Liver (tissue), 9 donors: ENCODE data around the gene ALDH1L1. TPM values are rescaled to one million over a fixed set of nuclear protein-coding genes. Genes with fewer than 3 reads are reported as not detected.

Experiments
- DNase-seq: peaks from one replicate; pipeline ENCODE4 v3.0.0-alpha.2; 2017; ENCODE audit warnings: low spot score
- H3K27ac ChIP-seq, 2 donors: one replicate each; pipeline ENCODE4 v1.7.0; 2013; ENCODE audit warnings: inconsistent platforms in 2 of 2, low read length in 2 of 2, control low read depth in 1 of 2, low read depth in 1 of 2, mild to moderate bottlenecking in 1 of 2
- H3K27me3 ChIP-seq, 4 donors: one replicate each; pipeline versions ENCODE4 v1.6.1 to v1.7.0; 2013; ENCODE audit warnings: low read length in 3 of 4, inconsistent platforms in 1 of 4, mild to moderate bottlenecking in 1 of 4, moderate library complexity in 1 of 4; ENCODE audit not compliant: control insufficient read depth in 4 of 4, insufficient read depth in 4 of 4
- H3K36me3 ChIP-seq, 4 donors: one replicate each; pipeline versions ENCODE4 v1.6.1 to v1.7.0; 2013; ENCODE audit warnings: low read length in 3 of 4, mild to moderate bottlenecking in 3 of 4, low read depth in 1 of 4, moderate library complexity in 1 of 4; ENCODE audit not compliant: control insufficient read depth in 4 of 4, insufficient read depth in 3 of 4
- H3K4me1 ChIP-seq, 4 donors: one replicate each; pipeline versions ENCODE4 v1.6.1 to v1.7.0; 2013; ENCODE audit warnings: low read length in 3 of 4, mild to moderate bottlenecking in 3 of 4, moderate library complexity in 1 of 4; ENCODE audit not compliant: control insufficient read depth in 4 of 4, insufficient read depth in 4 of 4
- H3K4me3 ChIP-seq, 3 donors: one replicate each; pipeline versions ENCODE4 v1.6.1 to v1.7.0; 2013; ENCODE audit warnings: low read length in 3 of 3, control low read depth in 1 of 3, low read depth in 1 of 3, mild to moderate bottlenecking in 1 of 3
- H3K9ac ChIP-seq, 2 donors: one replicate each; pipeline ENCODE4 v1.7.0; 2013; ENCODE audit warnings: low read length in 2 of 2, mild to moderate bottlenecking in 2 of 2, moderate library complexity in 2 of 2, control low read depth in 1 of 2, low read depth in 1 of 2
- H3K9me3 ChIP-seq, 4 donors: one replicate each; pipeline versions ENCODE4 v1.6.1 to v1.7.0; 2013; ENCODE audit warnings: low read length in 3 of 4; ENCODE audit not compliant: control insufficient read depth in 4 of 4
- ATF3 ChIP-seq: IDR thresholded peaks from 2 replicates; pipeline ENCODE4 v1.6.1; 2016; ENCODE audit warnings: antibody characterized with exemption
- EGR1 ChIP-seq, 2 donors: IDR thresholded peaks; 2 replicates each; pipeline ENCODE4 v1.6.1; 2016 to 2018; ENCODE audit warnings: antibody characterized with exemption in 2 of 2, low read depth in 2 of 2
- FOXA1 ChIP-seq: IDR thresholded peaks from 2 replicates; pipeline ENCODE4 v1.6.1; 2016; ENCODE audit warnings: antibody characterized with exemption
- FOXA2 ChIP-seq: IDR thresholded peaks from 2 replicates; pipeline ENCODE4 v1.6.1; 2016; ENCODE audit warnings: antibody characterized with exemption
- GABPA ChIP-seq, 2 donors: IDR thresholded peaks in 1 of 2; conservative IDR thresholded peaks in 1 of 2; 2 replicates each; pipeline ENCODE4 v1.6.1; 2016; ENCODE audit warnings: antibody characterized with exemption in 2 of 2, mild to moderate bottlenecking in 1 of 2, moderate library complexity in 1 of 2
- HNF4A ChIP-seq, 2 donors: conservative IDR thresholded peaks; 2 replicates each; pipeline ENCODE4 v1.6.1; 2016; ENCODE audit warnings: antibody characterized with exemption in 2 of 2, mild to moderate bottlenecking in 2 of 2
- HNF4G ChIP-seq: IDR thresholded peaks from 2 replicates; pipeline ENCODE4 v1.6.1; 2016; ENCODE audit warnings: antibody characterized with exemption
- JUND ChIP-seq, 2 donors: IDR thresholded peaks; 2 replicates each; pipeline ENCODE4 v1.6.1; 2016; ENCODE audit warnings: antibody characterized with exemption in 2 of 2
- MAX ChIP-seq: IDR thresholded peaks from 2 replicates; pipeline ENCODE4 v1.6.1; 2016; ENCODE audit warnings: antibody characterized with exemption
- NR2F2 ChIP-seq: IDR thresholded peaks from 2 replicates; pipeline ENCODE4 v1.6.1; 2016; ENCODE audit warnings: antibody characterized with exemption
- RAD21 ChIP-seq, 2 donors: IDR thresholded peaks; 2 replicates each; pipeline ENCODE4 v1.6.1; 2016; ENCODE audit warnings: antibody characterized with exemption in 2 of 2, mild to moderate bottlenecking in 2 of 2
- REST ChIP-seq: IDR thresholded peaks from 2 replicates; pipeline ENCODE4 v1.6.1; 2016; ENCODE audit warnings: antibody characterized with exemption, mild to moderate bottlenecking
- RXRA ChIP-seq, 2 donors: IDR thresholded peaks; 2 replicates each; pipeline ENCODE4 v1.6.1; 2017 to 2018; ENCODE audit warnings: antibody characterized with exemption in 2 of 2, mild to moderate bottlenecking in 1 of 2
- SP1 ChIP-seq: IDR thresholded peaks from 2 replicates; pipeline ENCODE4 v1.6.1; 2018; ENCODE audit warnings: antibody characterized with exemption, mild to moderate bottlenecking
- TAF1 ChIP-seq: conservative IDR thresholded peaks from 2 replicates; pipeline ENCODE4 v1.6.1; 2016; ENCODE audit warnings: antibody characterized with exemption, mild to moderate bottlenecking
- YY1 ChIP-seq: IDR thresholded peaks from 2 replicates; pipeline ENCODE4 v1.6.1; 2016; ENCODE audit warnings: antibody characterized with exemption, mild to moderate bottlenecking
- WGBS: extraction: QIAGEN DNeasy Blood & Tissue Kit; methylation state at CpG from one replicate; pipeline ENCODE4 v1.1.7; 2013; 5-methylcytosine and 5-hydroxymethylcytosine counted together
- polyA plus RNA-seq, 2 donors: library from polyadenylated mRNA; stranded (reverse) in 1 of 2; unstranded in 1 of 2; fragments of 200-250 nt in 1 of 2; fragments of >200 nt in 1 of 2; fragmentation: Nextera tagmentation in 1 of 2; extraction: Ambion mirVana in 1 of 2; gene quantifications; one replicate each; pipeline versions ENCODE4 v1.2.1 to v1.2.3, GENCODE V29; 2013 to 2015
- total RNA-seq, 2 donors: library from RNA; depleted of rRNA; stranded (reverse); fragments of >200 nt; gene quantifications; one replicate each; pipeline ENCODE4 v1.2.3, GENCODE V29; 2014
- TF ChIP-seq, protein P1 (sequence below): fragments of 150-350 bp; IDR thresholded peaks from 2 replicates; pipeline ENCODE4 v1.5.1; 2017; ENCODE audit warnings: improper control_type of control experiment, low read depth, low read length; ENCODE audit not compliant: missing input control
- TF ChIP-seq, protein P2 (sequence below): IDR thresholded peaks from 2 replicates; pipeline ENCODE4 v1.6.1; 2016; ENCODE audit warnings: antibody characterized with exemption
- donor health status: healthy.
- donor health status: healthy.
- donor health status: healthy.
- donor health status: healthy.
- donor health status: healthy.

Gene ALDH1L1
- total and polyA plus RNA-seq, 4 donors, result 46.7 to 234 (median 147) TPM

DNA sequence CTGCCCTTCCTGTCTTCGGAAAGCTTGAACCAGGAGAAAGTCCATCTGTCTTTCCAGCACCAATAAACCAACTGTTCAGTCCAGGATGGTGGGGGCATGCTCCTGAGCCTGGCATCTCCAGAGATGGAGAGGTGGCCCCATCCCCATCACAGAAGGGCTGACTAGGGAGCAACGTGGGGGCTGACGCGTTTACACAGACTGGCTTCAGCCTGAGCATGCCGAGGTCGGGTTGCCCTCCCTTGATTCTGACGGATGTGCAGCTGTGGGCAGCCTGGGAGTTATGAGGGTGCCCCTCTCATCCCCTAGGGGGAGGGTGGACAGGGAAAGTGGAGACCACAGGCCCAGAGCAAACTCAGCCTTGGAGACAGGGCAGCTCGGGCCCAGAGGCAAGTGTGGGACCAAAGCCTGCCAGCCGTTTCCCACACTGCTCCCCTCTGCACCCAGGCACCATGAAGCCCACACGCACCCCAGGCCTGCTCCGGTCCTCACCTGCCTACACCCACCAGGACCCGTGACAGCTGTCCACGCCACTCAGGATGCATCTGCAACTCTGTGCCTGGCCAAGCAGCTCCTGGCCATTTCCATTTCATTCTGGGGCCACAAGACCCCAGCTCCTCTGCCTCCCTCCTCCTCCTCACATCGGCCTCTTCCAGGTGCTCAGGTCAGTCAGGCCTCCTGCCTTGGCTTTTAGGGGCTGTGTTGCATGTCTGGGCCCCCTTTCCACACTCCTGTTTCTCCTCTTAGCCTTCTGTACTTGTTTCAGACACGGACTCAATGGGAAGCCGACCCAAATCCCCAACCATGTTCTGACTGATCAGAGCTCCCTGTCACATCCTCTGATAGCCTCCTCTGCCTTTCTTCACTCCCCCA lies 48.3 kb downstream of the ALDH1L1 start:
- Histone ChIP-seq H3K36me3 (peaks cover 17 to 73% (median 49%) of the 10 kb centered on the region in 4 donors), H3K9ac (no peak overlapping the region), H3K27ac (no peak overlapping the region), H3K9me3 (no peaks in the 10 kb centered on the region), H3K4me1 (peaks cover 0 to 4% (median 0%) of the 10 kb centered on the region in 4 donors), H3K4me3 (no peak overlapping the region), H3K27me3 (no peaks in the 10 kb centered on the region)
- WGBS, result 75% methylated on average over 16 of the region's 16 CpGs
- peak; percentile 30 for DNase-seq
- no peak for TF ChIP-seq FOXA2
- no peak for TF ChIP-seq SP1
- TF ChIP-seq TAF1, result no peak
- no peak for TF ChIP-seq ATF3
- TF ChIP-seq, protein P1, sequence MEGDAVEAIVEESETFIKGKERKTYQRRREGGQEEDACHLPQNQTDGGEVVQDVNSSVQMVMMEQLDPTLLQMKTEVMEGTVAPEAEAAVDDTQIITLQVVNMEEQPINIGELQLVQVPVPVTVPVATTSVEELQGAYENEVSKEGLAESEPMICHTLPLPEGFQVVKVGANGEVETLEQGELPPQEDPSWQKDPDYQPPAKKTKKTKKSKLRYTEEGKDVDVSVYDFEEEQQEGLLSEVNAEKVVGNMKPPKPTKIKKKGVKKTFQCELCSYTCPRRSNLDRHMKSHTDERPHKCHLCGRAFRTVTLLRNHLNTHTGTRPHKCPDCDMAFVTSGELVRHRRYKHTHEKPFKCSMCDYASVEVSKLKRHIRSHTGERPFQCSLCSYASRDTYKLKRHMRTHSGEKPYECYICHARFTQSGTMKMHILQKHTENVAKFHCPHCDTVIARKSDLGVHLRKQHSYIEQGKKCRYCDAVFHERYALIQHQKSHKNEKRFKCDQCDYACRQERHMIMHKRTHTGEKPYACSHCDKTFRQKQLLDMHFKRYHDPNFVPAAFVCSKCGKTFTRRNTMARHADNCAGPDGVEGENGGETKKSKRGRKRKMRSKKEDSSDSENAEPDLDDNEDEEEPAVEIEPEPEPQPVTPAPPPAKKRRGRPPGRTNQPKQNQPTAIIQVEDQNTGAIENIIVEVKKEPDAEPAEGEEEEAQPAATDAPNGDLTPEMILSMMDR, result no peak
- TF ChIP-seq MAX, result no peak
- TF ChIP-seq, protein P2, sequence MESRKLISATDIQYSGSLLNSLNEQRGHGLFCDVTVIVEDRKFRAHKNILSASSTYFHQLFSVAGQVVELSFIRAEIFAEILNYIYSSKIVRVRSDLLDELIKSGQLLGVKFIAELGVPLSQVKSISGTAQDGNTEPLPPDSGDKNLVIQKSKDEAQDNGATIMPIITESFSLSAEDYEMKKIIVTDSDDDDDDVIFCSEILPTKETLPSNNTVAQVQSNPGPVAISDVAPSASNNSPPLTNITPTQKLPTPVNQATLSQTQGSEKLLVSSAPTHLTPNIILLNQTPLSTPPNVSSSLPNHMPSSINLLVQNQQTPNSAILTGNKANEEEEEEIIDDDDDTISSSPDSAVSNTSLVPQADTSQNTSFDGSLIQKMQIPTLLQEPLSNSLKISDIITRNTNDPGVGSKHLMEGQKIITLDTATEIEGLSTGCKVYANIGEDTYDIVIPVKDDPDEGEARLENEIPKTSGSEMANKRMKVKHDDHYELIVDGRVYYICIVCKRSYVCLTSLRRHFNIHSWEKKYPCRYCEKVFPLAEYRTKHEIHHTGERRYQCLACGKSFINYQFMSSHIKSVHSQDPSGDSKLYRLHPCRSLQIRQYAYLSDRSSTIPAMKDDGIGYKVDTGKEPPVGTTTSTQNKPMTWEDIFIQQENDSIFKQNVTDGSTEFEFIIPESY, result no peak
- no peak for TF ChIP-seq RXRA (IDR thresholded peaks at IDR 0.05)
- TF ChIP-seq EGR1 (IDR thresholded peaks at IDR 0.05; ENCODE audit: low read depth in 2 of 2), result no peak
- TF ChIP-seq RAD21 (IDR thresholded peaks at IDR 0.05), result no peak
- TF ChIP-seq HNF4A (conservative IDR thresholded peaks at IDR 0.05), result no peak
- TF ChIP-seq YY1, result no peak
- TF ChIP-seq FOXA1, result no peak
- no peak for TF ChIP-seq NR2F2
- TF ChIP-seq GABPA (IDR thresholded peaks at IDR 0.05 in 1 of 2, conservative IDR thresholded peaks at IDR 0.05 in 1 of 2), result no peak
- no peak for TF ChIP-seq JUND (IDR thresholded peaks at IDR 0.05)
- no peak for TF ChIP-seq HNF4G
- TF ChIP-seq REST, result no peak
